Measurements from ENCODE around the gene PRDM9. TPM values are rescaled to one million over a fixed set of nuclear protein-coding genes. Genes with fewer than 3 reads are reported as not detected.

The PRDM9 gene
- total RNA-seq, 4 donors from 2014 or later = not detected

DNA sequence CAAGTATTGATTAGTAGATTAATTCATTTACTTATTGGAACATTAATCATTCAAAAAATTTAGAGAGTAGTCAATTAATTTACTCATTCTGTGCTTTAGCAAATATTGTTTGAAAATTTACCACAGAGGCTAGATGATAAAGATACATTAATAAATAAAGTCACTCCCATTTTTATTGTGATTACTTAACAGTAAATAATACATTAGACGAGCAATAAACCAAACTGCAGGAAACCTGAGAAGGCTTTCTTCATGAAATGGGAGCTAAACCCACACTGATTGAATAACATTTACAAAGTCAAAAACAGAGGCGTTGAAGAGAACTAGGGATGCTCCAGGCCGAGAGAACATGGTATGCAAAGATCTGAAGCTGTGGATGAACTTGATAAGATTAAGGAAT is 38.8 kb upstream of the PRDM9 start:
- Histone ChIP-seq H3K36me3 (no peaks in the 10 kb centered on the region), H3K9me3 (peaks cover 0 to 6% (median 0%) of the 10 kb centered on the region in 3 donors), H3K4me3 (no peak overlapping the region), H3K27ac (no peak overlapping the region), H3K4me1 (no peaks in the 10 kb centered on the region), H3K27me3 (no peaks in the 10 kb centered on the region)
- no peak for TF ChIP-seq POLR2A (IDR thresholded peaks at IDR 0.05)
- no peak for DNase-seq
- intact Hi-C loops (cut with DNase I) = no loop called here
- WGBS, 2 donors = 64 to 66% methylated on average over 3 of the region's 3 CpGs

DNA sequence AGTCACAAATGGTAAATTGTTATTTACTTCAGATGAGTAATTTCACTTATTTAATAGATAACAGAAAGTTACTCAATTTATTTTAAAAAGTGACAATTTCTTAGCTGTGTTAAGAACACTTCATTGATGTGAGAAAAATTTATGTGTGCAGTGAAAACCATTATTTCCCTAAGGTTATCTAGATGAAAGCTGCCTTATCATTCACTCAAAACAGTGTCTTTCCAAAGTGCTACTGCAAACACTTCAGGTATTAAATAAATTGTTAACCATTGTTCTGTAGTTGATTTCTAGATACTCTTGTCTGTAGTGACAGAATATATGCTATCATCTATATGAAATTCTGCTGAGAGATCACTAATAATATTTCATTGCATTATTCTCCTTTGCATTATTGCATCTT is 33.5 kb upstream of the PRDM9 start:
- intact Hi-C loops (cut with DNase I) = no loop called here
- H3K36me3 ChIP-seq = no peaks in the 10 kb centered on the region
- no peaks in the 10 kb centered on the region for H3K9me3 ChIP-seq
- TF ChIP-seq, protein P1, sequence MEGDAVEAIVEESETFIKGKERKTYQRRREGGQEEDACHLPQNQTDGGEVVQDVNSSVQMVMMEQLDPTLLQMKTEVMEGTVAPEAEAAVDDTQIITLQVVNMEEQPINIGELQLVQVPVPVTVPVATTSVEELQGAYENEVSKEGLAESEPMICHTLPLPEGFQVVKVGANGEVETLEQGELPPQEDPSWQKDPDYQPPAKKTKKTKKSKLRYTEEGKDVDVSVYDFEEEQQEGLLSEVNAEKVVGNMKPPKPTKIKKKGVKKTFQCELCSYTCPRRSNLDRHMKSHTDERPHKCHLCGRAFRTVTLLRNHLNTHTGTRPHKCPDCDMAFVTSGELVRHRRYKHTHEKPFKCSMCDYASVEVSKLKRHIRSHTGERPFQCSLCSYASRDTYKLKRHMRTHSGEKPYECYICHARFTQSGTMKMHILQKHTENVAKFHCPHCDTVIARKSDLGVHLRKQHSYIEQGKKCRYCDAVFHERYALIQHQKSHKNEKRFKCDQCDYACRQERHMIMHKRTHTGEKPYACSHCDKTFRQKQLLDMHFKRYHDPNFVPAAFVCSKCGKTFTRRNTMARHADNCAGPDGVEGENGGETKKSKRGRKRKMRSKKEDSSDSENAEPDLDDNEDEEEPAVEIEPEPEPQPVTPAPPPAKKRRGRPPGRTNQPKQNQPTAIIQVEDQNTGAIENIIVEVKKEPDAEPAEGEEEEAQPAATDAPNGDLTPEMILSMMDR (IDR thresholded peaks at IDR 0.05) = no peak
- TF ChIP-seq POLR2A (IDR thresholded peaks at IDR 0.05) = no peak
- no peak overlapping the region for H3K4me3 ChIP-seq
- no peaks in the 10 kb centered on the region for H3K27me3 ChIP-seq
- no peaks in the 10 kb centered on the region for H3K4me1 ChIP-seq
- no peak for DNase-seq
- H3K27ac ChIP-seq = no peak overlapping the region

DNA sequence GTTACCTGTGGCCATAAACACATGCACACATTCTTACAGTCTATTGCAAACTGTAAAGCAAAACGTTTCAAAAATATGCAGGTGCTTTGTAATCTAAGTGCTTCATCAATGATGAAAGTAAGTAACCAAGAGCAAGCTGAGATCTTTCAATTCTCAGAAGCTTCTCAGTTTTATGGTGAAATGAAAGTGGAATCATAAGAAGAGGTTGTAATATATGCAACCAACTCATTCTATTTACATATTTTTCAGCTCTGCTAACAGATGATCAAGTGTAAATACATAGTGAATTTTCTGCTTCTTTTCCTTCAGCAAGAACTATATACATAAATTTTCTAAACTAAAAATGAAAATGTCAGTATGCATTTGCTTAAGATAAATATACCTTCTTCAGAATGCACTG is 33.1 kb upstream of the PRDM9 start:
- 27 to 35% methylated on average over 1 of the region's 1 CpG for WGBS, 2 donors
- no peaks in the 10 kb centered on the region for H3K9me3 ChIP-seq
- no peak for DNase-seq
- intact Hi-C loops (cut with DNase I) = no loop called here
- TF ChIP-seq POLR2A (IDR thresholded peaks at IDR 0.05) = no peak
- TF ChIP-seq, protein P1 (IDR thresholded peaks at IDR 0.05) = no peak
- no peaks in the 10 kb centered on the region for H3K4me1 ChIP-seq
- H3K27ac ChIP-seq = no peak overlapping the region
- no peaks in the 10 kb centered on the region for H3K36me3 ChIP-seq
- no peaks in the 10 kb centered on the region for H3K27me3 ChIP-seq
- H3K4me3 ChIP-seq = no peak overlapping the region

DNA sequence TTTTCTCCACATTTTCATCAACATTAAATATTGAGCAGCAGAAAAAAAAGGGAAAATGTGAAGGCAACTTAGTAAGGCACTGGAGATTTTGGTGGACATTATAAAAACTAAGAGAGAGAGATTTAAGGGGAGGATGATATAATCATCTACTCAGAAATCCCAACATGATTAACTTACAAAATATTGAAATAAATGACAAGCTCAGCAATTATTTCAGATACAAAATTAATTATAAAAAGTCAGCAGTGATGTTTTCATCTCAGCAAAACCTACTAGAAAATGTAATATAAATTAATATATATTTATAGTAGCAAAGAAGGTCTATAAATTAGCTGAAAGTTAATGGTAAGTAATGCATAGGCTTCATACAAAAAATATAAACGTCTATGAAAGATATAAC is 30.8 kb upstream of the PRDM9 start:
- intact Hi-C loops (cut with DNase I) = no loop called here
- no peak overlapping the region for H3K27ac ChIP-seq
- TF ChIP-seq, protein P1 (IDR thresholded peaks at IDR 0.05) = no peak
- TF ChIP-seq POLR2A (IDR thresholded peaks at IDR 0.05) = no peak
- no peak for DNase-seq
- H3K9me3 ChIP-seq = no peaks in the 10 kb centered on the region
- no peaks in the 10 kb centered on the region for H3K27me3 ChIP-seq
- H3K4me3 ChIP-seq = no peak overlapping the region
- H3K36me3 ChIP-seq = no peaks in the 10 kb centered on the region
- H3K4me1 ChIP-seq = no peaks in the 10 kb centered on the region
- 67 to 76% methylated on average over 1 of the region's 1 CpG for WGBS, 2 donors

DNA sequence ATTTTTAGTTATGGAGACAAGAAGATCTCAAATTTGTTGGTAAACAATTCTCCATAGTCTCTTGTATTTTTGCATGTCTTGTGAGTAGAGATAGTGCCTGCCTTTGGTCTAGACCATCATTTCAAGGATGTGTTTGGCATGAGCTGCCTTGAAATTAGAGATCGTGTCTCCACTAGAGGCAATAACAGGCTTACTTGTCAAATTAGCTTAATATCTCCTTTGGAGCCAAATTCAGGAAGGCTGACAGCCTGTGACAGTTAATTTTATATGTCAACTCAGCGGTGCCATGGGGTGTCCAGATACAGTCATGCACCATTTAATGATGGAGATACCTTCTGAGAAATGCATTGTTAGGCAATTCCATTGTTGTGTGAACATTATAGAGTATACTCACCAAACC is 24.8 kb upstream of the PRDM9 start:
- no peaks in the 10 kb centered on the region for H3K36me3 ChIP-seq
- H3K4me1 ChIP-seq = no peaks in the 10 kb centered on the region
- no peaks in the 10 kb centered on the region for H3K27me3 ChIP-seq
- peaks cover 0 to 5% (median 0%) of the 10 kb centered on the region in 3 donors for H3K9me3 ChIP-seq
- no peak for TF ChIP-seq POLR2A (IDR thresholded peaks at IDR 0.05)
- TF ChIP-seq, protein P1 (IDR thresholded peaks at IDR 0.05) = no peak
- intact Hi-C loops (cut with DNase I) = no loop called here
- H3K27ac ChIP-seq = no peak overlapping the region
- WGBS, 2 donors = 62 to 70% methylated on average over 2 of the region's 2 CpGs
- DNase-seq = no peak
- no peak overlapping the region for H3K4me3 ChIP-seq

DNA sequence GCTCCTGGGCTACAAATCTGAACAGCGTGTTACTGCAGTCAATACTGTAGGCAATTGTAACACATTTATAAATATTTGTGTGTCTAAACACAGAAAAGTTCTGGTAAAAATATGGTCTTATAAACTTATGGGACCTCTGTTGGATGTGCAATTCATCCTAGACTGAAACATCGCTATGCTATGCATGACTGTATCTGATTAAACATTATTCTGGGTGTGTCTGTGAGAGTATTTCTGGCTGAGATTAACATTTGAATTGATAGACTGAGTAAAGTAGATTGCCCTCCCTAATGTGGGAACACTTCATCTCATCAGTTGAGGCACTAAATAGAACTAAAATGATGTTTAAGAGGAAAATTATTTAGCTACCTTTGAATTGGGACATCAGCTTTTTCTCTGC is 24.3 kb upstream of the PRDM9 start:
- no peak for TF ChIP-seq POLR2A (IDR thresholded peaks at IDR 0.05)
- TF ChIP-seq, protein P1 (IDR thresholded peaks at IDR 0.05) = no peak
- H3K4me3 ChIP-seq = no peak overlapping the region
- no peak overlapping the region for H3K27ac ChIP-seq
- H3K27me3 ChIP-seq = no peaks in the 10 kb centered on the region
- no peaks in the 10 kb centered on the region for H3K4me1 ChIP-seq
- intact Hi-C loops (cut with DNase I) = no loop called here
- no peaks in the 10 kb centered on the region for H3K36me3 ChIP-seq
- 88 to 94% methylated on average over 2 of the region's 2 CpGs for WGBS, 2 donors
- no peak for DNase-seq
- peaks cover 0 to 5% (median 0%) of the 10 kb centered on the region in 3 donors for H3K9me3 ChIP-seq

Measured in esophagus squamous epithelium (tissue), 5 donors.